ENCODE measurements around the gene BCL3.

BCL3 gene

DNA sequence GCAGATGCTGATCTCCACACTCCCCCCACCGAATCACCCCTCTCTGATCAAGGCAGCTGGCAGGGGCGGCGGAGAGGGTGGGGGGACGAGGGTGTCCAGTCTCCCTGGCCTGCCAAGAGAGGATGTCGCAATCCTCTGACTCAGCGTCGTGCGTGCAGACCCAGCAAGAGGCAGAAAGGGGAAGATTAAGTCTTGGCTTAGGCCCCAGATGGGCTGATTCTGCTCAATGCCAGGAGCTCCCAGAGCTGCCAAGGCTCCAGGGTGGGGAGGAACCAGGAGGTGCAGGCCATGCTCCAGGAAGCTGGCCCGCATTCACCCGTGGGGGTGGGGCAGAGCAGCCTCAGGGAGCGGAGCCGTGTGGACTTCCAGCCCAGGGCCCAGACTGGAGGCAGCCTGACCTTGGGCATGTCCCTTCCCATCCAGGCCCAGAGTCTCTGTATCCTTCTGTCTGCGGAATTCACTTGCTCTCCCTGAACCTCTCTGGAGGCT, 6.6 kb upstream of the BCL3 start:
- peak; percentile 97 for DNase-seq (ENCODE audit: low spot score)

DNA sequence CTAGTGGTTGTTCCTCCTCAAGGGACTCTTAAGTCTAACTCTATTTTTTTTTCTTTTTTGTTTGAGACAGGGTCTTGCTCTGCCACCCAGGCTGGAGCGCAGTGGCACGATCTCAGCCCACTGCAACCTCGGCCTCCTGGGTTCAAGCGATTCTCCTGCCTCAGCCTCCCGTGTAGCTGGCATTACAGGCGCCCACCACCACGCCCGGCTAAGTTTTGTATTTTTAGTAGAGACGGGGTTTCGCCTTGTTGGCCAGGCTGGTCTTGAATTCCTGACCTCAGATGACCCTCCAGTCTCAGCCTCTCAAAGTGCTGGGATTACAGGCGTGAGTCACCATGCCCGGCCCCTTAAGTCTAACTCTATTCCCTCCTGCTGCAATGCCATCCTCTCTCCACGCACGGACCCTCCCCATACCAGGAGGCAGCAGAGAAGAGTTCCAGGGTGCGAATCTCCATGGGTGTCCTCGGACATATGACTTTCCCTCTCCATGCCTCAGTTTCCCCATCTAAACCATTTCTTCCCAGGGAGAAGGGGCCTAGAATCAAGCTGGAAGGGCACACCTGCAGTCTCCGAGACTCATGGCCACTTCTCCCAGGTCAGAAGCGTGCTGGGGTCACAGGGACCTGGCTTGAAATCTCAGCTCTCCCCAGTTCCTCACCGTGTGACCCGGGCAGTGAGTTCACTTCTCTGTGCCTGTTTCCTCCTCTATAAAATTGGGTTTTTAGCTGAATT, 6.0 kb upstream of the BCL3 start:
- DNase-seq (ENCODE audit: low spot score), result peak; percentile 44

DNA sequence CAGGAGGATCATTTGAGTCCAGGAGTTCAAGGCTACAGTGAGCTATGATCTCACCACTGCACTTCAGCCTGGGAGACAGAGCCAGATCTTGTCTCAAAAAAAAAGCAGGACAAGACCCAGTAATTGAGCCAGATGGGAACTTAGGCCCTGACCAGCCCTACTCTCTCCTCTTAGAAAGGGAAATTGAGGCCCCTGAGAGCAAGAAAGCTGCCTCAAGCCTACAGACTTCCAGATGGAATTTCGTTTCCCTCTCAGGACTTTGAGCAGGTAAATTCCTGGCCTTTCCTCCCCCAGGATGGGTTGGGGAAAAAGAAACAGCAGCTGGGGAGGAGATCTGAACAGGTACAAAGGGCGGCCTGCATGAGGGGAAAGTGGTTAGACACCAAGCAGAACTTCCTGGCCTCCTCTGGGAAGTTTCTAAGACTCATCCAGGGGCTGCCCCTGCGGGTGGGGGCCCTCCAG, 3.6 kb upstream of the BCL3 start:
- no peak for DNase-seq (ENCODE audit: low spot score)

DNA sequence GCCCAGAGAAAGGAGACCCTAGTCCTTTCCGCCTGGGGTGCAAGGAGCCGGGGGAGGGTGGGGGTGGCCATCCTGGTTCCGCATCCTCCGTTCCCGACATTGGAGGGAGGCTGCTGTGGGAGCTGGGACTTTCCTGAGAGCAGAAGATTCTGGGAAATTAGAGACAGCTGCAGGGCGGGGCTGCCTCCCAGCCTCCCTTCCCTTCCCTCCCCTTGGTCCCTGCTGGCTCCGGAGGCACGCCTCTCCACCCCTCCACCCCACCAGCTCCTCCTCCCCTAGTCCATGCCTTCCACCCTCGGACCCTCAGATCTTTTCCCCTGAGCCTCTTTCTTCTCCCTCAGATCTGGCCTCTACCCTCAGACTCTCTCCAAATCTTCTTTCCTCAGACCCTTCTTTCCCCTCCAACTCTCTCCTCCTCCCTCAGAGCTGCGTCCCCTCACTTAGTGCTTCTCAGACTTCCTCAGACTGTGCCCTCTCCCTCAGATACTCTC, 3.1 kb upstream of the BCL3 start:
- peak; percentile 43 for DNase-seq (ENCODE audit: low spot score)

DNA sequence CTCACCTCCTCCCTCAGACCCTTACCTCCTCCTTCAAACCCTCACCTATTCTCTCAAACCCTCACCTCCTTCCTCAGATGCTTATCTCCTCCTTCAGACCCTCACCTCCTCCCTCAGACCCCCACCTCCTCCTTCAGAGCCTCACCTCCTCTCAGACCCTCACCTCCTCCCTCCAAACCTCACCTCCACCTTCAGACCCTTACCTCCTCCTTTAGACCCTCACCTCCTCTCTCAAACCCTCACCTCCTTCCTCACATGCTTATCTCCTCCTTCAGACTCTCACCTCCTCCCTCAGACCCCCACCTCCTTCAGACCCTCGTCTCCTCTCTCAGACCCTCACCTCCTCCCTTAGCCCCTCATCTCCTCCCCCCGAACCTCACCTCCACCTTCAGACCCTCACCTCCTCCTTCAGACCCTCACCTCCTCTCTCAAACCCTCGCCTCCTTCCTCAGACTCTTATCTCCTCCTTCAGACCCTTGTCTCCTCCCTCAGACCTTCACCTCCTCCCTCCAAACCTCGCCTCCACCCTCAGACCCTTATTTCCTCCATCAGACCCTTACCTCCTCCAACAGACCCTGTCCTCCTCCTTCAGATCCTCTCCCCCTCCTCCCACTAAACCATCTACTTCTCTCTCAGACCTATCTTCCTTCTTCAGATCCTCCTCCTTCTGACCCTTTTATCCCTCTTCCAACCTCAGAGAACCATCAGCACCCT, 2.5 kb upstream of the BCL3 start:
- DNase-seq (ENCODE audit: low spot score), result no peak

DNA sequence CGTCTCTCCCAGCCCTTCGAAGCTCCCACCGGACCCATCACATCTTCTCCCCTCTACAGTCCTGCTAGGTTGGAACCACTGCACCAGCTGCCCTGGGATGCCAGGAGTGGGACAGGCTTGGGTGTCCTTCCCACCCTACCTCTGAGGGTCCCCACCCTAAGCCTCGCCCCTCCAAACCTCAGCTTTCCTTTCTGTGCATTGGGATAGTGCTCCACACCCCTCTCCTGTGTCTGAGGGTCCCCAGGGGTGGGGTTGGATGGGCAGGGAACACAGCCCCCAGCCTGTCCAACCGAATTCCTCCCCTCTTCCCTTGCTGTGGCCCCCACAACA, 1.9 kb upstream of the BCL3 start:
- DNase-seq (ENCODE audit: low spot score), result no peak

DNA sequence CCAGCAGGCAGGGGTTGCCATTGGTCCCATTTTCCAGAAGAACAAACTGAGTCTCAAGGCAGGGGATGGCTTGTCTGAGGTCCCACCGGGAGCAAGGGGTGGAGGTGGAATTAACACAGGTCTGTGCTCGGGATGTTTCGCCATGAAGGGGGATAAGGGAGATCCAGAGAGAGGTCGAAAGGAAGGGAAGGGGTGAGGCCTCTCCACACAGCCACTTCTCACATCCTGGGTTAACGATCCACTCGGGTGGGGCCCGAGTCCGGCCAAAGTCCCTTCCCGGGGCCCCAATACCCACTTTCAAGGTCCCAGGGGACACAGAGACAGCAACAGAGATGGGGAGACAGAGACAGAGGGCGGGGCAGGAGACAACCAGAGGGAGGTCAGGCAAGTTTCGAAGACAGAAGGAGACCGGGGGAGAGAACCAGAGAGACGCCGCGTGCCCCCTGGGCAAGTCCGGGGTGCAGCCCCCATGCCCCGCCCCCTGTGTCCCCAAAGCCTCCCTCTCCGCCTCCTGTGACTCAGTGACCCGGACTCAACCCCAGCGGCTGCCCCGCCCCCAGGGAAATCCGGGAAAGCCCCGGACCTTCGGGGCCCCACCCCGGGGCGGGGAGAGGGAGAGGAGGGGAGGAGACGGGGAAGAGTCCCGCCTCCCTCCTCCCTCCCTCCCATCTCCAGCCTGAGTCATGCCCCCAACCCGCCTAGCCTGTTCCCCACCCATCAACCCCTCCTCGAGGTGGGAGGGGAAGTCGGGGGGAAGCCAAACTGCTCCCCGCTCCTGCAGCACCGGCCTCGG, 1.4 kb upstream of the BCL3 start:
- DNase-seq (ENCODE audit: low spot score), result peak; percentile 90

DNA sequence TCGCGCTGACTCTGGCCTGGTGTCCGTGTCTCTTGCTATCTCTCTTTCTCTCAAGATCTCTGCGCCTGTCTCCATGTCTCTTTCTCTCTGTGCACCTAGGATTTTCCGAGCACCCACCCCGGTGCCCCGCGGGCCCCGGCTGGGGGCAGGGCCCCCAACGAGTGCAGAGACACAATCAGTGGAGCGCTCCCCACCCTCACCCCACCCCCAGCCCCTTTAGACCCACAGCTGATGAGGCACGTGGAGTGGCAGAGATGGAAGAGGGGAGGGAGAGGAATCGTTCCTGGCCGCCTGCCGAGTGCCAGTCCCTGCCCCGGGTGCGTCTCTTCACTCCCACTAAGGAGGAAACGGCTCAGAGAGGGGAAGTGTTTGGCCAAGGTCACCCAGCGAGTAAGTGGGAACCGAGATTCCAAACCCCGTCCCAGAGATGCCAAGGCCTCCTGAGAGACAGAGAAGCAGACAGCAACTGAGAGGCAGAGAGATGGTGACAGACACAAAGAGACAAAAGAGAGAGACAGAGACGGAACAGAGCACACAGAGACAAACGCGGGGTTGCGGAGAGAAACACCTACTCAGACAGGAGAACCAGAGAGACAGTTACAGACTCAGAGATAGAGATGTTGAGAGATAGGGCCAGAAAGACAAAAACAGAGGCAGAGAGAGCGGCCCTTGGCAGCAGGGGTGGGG, 626 bp upstream of the BCL3 start:
- peak; percentile 65 for DNase-seq (ENCODE audit: low spot score)

DNA sequence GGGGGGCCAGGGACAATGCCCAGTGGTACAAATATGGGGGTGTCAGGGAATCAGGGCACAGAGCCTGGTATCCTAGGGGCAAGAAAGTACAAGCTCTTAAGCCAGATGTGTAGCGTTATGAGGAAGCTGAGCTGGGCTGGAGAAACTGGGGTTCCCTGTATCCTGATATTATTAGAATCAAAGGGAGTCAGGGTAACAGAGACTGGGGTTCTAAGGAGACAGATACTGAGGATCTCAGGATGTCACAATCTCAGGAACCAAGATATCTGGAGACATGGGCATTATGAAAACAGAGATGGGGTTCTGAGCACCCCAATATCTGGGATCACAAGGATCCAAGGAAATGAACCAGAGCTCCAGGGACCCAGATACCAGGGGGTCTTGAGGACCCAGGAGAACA, 784 bp downstream of the BCL3 start:
- no peak for DNase-seq (ENCODE audit: low spot score)

DNA sequence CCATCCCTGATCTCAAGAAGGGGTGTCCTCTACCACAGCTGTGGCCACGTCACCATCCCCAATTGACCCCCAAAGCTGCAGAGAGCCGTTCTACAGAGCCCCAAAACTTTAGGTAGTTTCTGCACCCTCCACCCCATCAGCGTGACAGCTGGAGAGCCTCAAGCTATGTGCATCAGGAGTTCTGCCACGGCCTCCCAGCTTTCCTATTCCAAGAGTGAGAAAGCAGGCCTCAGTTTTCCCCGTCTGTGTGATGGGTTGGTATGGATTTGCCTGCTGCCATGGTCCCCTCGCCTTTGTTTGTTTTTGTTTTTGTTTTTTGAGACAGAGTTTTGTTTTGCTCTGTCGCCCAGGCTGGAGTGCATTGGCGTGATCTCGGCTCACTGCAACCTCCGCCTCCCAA, 1.5 kb downstream of the BCL3 start:
- DNase-seq (ENCODE audit: low spot score), result no peak

DNA sequence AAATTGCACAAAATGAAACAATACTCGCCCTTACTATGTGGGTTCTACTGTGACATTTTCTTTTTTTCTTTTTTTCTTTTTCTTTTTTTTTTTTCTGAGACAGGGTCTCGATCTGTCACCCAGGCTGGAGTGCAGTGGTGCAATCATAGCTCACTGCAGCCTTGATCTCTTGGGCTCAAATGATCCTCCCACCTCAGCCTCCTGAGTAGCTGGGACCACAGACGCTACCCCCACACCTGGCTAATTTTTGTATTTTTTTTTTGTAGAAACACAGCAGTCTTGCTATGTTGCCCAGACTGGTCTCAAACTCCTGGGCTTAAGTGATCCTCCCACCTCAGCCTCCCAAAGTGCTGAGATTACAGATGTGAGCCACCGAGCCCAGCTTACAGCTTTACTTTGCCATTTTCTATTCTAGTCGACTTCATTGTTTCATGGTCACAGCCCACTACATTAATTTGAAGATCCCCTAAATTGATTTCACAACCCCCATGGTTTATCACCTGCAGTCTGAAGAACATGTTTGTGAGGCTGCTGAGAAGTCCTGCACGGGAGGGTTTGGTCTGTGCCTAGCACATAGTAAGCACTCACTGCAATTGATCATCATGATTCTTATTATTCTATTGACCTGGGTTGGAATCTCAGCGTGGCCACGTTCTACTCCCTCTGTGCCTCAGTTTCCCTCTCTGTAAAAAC, 3.8 kb downstream of the BCL3 start:
- DNase-seq (ENCODE audit: low spot score), result no peak

DNA sequence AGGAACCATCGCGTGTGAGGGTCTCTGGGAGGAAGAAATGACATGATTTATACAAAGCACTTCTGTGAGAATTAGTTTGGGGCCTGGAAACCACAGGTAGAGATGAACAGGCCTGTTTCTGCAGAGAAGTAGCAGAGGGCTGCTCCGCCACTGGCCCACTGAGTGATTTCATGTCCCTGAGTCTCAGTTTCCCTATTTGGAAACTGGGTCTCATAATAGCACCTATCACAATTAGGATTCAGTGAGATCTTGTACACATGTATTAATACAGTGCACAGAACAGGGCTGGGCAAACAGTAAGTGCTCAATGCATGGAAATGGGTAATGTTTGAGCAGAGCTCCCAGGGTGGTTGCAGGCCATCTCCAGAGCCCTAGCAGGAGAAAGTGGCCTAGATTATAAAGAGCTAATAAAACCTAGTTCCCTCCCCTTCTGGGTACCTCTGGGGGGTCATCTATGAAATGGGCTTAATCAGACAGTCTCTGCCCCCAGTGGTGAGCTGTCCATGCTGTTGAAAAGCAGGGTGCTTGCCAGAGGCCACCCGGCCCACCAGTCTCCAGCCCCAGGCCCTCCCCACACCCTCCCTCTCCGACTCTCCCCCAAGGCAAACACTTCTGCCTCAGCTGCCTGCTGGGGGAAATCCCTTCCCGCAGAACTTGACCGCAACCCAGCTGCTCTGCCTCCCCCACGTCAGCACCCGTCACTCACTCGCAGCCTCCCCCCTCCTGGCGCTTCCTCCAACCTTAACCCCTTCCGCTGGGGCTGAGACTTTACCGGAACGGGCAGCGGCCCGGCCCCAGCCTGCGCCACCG, 4.5 kb downstream of the BCL3 start:
- DNase-seq (ENCODE audit: low spot score), result no peak

DNA sequence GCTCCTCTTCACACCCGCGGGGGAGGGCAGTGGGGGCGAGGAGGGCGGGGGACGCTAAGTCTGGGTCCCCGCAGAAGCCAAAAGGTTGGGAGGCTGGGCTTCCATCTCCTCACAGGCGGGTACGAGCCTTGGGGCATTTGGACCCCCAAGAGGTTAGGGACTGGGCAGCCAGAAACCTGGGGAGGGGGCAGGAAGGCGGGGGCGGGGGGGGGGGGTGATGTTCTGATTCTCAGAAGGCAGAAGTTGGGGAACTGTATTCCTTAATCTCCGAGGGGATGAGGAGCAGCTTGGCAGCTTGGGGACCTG, 5.1 kb downstream of the BCL3 start:
- no peak for DNase-seq (ENCODE audit: low spot score)

DNA sequence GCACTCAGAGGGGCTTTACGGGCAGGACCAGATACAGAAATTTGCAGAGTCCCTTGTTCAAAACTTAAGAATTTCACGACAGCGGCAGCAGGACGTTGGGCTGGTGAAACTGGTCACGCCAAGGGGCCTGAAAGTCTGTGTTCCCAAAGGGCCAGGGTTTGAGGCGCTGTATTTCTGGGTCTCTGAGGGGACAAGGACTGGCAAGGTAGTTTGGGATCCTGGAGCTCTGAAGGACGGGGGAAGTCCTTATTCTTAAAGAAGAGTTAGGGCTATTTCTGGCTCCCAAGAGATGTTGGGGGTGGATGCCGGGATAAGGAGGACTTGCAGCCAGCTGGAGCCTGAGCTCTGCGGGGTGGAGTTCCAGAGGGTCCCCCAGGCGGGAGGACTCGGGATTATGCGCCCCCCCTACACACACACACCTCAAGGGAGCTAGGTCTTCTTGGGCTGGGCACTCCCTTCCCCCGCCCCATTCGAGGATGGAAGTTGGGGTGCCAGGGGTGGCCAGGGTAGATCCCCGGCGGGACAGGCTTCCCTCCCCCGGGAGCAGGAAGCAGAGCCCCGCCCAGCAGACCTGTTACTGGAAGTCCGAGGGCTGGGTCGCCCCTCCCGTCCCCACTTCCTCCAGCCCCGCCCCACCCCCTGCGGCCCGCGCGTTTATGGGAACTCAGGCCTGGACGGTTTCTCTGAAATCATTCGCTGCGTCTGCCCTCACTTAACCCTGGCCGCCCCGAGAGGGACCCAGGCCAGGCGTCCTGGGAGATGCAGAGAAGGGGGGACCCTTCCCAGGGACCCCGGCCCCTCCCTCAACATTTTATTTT, 5.6 kb downstream of the BCL3 start:
- peak; percentile 62 for DNase-seq (ENCODE audit: low spot score)

DNA sequence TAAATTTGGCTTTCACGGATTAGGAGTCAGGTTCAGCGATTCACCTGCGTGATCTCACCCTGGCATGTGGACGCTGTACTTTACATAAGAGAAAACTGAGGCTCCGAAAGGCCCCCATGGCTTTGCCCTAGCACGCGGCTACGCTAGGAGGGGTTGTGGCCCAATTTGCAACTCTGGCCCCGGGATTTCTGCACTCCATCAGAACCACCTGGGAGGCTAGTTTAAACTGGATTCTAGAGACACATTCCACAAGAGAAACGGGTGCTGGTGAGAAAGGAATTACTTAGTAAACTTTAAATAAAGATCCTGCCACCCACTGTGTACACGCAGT, 6.2 kb downstream of the BCL3 start:
- DNase-seq (ENCODE audit: low spot score), result no peak

DNA sequence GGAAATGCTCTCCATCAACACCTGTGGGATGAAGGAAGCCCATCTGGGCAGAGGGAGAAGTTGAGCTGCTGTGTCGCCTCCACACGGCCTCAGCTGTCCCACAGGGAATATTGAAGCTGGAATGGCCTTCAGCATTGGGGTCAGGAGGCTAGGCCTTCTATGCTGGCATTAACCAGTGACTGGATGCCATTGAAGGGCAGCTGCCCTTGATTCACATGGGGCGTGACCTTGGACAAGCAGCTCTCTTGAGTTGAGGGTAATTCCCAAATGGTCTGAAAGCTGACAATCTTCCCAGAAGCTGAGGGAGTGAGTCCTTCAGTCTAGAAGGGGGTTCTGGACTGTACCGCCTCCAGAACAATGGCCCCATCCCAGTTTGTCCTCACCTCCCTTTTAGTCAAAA, 6.7 kb downstream of the BCL3 start:
- no peak for DNase-seq (ENCODE audit: low spot score)

DNA sequence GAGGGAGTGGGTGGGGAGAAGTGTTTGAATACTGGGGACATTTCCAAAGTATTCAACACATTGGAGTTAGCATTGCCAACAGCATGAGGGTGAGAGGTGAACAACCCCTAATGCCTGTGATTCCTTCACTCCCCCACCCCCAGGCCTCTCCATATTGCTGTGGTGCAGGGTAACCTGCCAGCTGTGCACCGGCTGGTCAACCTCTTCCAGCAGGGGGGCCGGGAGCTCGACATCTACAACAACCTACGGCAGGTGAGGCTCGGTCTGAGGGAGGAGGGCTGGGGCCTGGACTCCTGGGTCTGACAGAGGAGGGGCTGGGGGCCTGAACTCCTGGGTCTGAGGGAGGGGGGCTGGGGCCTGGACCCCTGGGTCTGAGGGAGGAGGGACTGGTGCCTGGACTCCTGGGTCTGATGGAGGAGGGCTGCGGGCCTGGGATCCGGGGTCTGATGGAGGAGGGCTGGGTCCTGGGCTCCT, 7.6 kb downstream of the BCL3 start:
- DNase-seq (ENCODE audit: low spot score), result no peak

DNA sequence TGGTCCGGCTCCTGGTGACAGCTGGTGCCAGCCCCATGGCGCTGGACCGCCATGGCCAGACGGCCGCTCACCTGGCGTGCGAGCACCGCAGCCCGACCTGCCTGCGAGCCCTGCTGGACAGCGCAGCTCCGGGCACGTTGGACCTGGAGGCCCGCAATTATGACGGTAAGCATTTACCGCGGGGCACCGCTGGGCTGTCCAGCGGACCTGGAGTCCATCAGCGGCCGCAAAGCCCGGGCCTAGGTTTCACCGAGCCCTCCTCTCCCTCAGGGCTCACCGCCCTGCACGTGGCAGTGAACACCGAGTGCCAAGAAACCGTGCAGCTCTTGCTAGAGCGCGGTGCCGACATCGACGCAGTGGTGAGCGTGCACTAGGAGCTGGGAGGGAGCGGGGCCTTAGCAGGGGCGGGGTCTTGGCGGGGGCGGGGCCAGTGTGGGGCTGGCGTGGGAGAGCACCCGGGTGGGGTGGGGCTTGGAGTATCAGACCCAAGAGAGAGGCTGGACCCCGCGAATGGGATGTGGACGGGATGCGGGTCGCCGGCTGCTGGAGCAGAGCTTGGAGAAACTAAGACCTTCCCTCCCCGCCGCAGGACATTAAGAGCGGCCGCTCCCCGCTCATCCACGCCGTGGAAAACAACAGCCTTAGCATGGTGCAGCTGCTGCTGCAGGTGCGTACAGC, 8.7 kb downstream of the BCL3 start:
- DNase-seq (ENCODE audit: low spot score), result no peak

DNA sequence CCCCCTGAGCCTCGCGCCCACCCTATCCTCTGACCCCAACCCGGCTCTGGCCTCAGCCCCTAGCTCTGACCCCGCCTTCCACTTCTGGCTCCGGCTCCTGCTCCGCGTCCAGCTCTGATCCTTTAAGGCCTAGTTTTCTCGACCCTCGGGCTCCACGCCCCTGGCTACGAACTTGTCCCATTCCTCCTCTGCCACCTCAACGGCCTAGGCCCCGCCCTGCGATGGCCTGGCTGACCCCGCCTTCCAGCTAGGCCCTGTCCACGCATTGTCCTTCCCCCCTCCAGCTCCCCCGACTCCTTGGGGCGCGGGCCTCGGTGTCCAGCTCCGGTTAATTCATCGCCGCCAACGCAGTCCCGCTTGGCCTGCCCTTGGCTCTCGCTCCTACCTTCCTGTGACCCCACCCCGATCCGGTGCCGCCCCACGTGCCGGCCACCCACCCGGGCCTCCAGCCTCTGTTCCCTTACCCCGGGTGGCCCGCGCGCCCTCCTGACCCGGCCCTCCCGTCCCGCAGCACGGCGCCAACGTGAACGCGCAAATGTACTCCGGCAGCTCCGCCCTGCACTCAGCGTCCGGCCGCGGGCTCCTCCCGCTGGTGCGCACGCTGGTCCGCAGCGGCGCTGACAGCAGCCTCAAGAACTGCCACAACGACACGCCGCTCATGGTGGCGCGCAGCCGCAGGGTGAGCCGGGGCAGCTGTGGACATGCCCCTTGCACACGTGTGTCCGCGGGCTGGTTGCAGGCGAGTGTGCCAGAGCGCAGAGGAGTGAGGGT, 9.4 kb downstream of the BCL3 start:
- DNase-seq (ENCODE audit: low spot score), result no peak

All from LoVo (cell line).